ENCODE results near the gene OSBP2. TPM values are rescaled to one million over a fixed set of nuclear protein-coding genes. Genes with fewer than 3 reads are reported as not detected.
A peak's percentile ranks its signal among the peaks of the same experiment; 100 is the strongest.

Gene OSBP2
- total RNA-seq, 3 donors from 2014 or later: 2.9 to 5.3 (median 3.4) TPM

- ATAC-seq: no peak
- intact Hi-C loops (cut with DNase I, micrococcal nuclease): no loop called here
- TF ChIP-seq CTCF (IDR thresholded peaks at IDR 0.05): no peak
These were observed 32.6 kb upstream of the OSBP2 start for GRCh38 chr22:30662040-30662439.

DNA sequence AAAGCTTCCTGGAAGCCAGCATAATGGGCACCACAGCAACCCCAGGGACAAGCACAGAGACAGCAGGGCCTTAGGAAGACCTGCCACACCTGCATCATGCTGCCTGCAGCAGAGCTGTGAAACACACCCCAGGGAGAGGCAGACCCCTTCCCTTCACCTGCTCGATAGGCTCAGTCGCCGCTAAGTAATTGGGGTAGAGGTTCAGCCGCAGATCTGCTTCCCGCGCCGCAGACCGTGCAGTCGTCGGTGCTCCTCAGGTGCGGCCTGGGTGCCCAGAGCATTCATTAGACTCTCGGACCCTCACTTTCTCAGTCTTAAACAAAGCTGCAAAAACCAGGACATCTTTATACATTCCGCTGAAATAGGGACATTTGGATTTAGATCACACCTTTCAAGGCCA is 29.9 kb upstream of the OSBP2 start:
- Histone ChIP-seq H3K4me1 (ENCODE audit: low read depth) (peaks cover 16% of the 10 kb centered on the region), H3K36me3 (ENCODE audit: low read depth) (no peaks in the 10 kb centered on the region), H3K4me3 (no peak overlapping the region), H3K9me3 (no peaks in the 10 kb centered on the region)
- no peak for ATAC-seq
- DNase-seq: no peak
- intact Hi-C loops (cut with DNase I, micrococcal nuclease): no loop called here
- no peak for TF ChIP-seq CTCF (IDR thresholded peaks at IDR 0.05)

More at GRCh38 chr22:30662040-30662439, 32.6 kb upstream of the OSBP2 start:
- no peak for DNase-seq
- Histone ChIP-seq H3K4me1 (ENCODE audit: low read depth) (peaks cover 16% of the 10 kb centered on the region), H3K4me3 (no peak overlapping the region), H3K9me3 (no peaks in the 10 kb centered on the region), H3K36me3 (ENCODE audit: low read depth) (no peaks in the 10 kb centered on the region)

- intact Hi-C loops (cut with DNase I, micrococcal nuclease): no loop called here
- DNase-seq (peak in 2 of 3 donors; percentile 22 to 36), ATAC-seq (peak; percentile 15)
- H3K9me3 ChIP-seq: no peaks in the 10 kb centered on the region
- H3K4me1 ChIP-seq (ENCODE audit: low read depth): peaks cover 16% of the 10 kb centered on the region
- TF ChIP-seq CTCF (IDR thresholded peaks at IDR 0.05): no peak
- no peak overlapping the region for H3K4me3 ChIP-seq
- no peaks in the 10 kb centered on the region for H3K36me3 ChIP-seq (ENCODE audit: low read depth)
These were observed 29.4 kb upstream of the OSBP2 start for GRCh38 chr22:30665266-30665665.

- peaks cover 16% of the 10 kb centered on the region for H3K4me1 ChIP-seq (ENCODE audit: low read depth)
- no peak for TF ChIP-seq CTCF (IDR thresholded peaks at IDR 0.05)
- H3K9me3 ChIP-seq: no peaks in the 10 kb centered on the region
- intact Hi-C loops (cut with DNase I, micrococcal nuclease): no loop called here
- no peak overlapping the region for H3K4me3 ChIP-seq
- DNase-seq: peak in 2 of 3 donors; percentile 41 to 55
- H3K36me3 ChIP-seq (ENCODE audit: low read depth): no peaks in the 10 kb centered on the region
- peak; percentile 6 for ATAC-seq
These were observed 28.9 kb upstream of the OSBP2 start for GRCh38 chr22:30665786-30666185.

DNA sequence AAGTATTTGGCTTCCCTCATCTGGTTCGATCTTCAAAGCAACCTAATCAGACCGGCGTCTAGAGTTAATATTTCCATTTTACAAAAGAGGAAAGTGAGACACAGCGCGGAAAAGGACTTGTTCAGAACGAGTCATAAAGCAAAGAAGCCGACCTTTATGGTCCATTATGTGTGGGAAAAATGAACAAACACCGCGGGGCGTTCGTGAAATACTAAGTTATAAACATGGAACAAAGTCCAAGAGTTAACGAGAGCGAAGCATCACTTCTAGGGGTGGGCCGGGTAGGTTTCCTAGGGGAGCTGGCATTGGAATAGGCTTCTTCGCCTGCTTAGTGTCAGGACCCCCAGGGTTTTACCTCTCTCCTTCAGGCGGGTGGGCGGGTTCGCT is 27.6 kb upstream of the OSBP2 start:
- H3K36me3 ChIP-seq (ENCODE audit: low read depth): no peaks in the 10 kb centered on the region
- intact Hi-C loops (cut with DNase I, micrococcal nuclease): no loop called here
- H3K9me3 ChIP-seq: no peaks in the 10 kb centered on the region
- peak overlapping the region; percentile 20 for H3K4me3 ChIP-seq
- H3K4me1 ChIP-seq (ENCODE audit: low read depth): peaks cover 16% of the 10 kb centered on the region
- no peak for TF ChIP-seq CTCF (IDR thresholded peaks at IDR 0.05)
- ATAC-seq (peak; percentile 74), DNase-seq (peak in 1 of 3 donors; percentile 81)

All from mucosa of descending colon (tissue), 3 donors.